GM23338 (cell line): ENCODE measurements around the gene ESRRB. TPM values are rescaled to one million over a fixed set of nuclear protein-coding genes. Genes with fewer than 3 reads are reported as not detected.

Experiments
- ATAC-seq: fragments of 200-7000 bp; cut with Tn5 transposase; 3 replicates; pipeline ENCODE4 v1.9.1; 2020
- DNase-seq: peaks from one replicate; pipeline ENCODE4 v3.0.0-alpha.2; 2015; ENCODE audit warnings: low spot score
- H2AFZ ChIP-seq: fragments of 200-600 bp; sonication (generic); 2 replicates; pipeline ENCODE4 v1.8.0; 2016; ENCODE audit warnings: antibody characterized with exemption, mild to moderate bottlenecking, moderate library complexity
- H3F3A ChIP-seq: fragments of 200-600 bp; sonication (generic); replicated peaks from 2 replicates; pipeline ENCODE4 v1.8.0; 2017; ENCODE audit warnings: antibody characterized with exemption, mixed run types, low read depth
- H3K27ac ChIP-seq: fragments of 200-600 bp; sonication (generic); 2 replicates; pipeline ENCODE4 v1.6.1; 2016; ENCODE audit warnings: low read depth
- H3K27me3 ChIP-seq: fragments of 200-600 bp; sonication (generic); 2 replicates; pipeline ENCODE4 v1.8.0; 2016; ENCODE audit warnings: mild to moderate bottlenecking, mixed run types, moderate library complexity; ENCODE audit not compliant: insufficient read depth
- H3K36me3 ChIP-seq: fragments of 200-600 bp; sonication (generic); 2 replicates; pipeline ENCODE4 v1.8.0; 2016; ENCODE audit warnings: mild to moderate bottlenecking; ENCODE audit not compliant: insufficient read depth
- H3K4me1 ChIP-seq: fragments of 200-600 bp; sonication (generic); 2 replicates; pipeline ENCODE4 v1.8.0; 2016; ENCODE audit warnings: mild to moderate bottlenecking, moderate library complexity; ENCODE audit not compliant: insufficient read depth
- H3K4me2 ChIP-seq: fragments of 200-600 bp; sonication (generic); 2 replicates; pipeline ENCODE4 v1.7.1; 2017; ENCODE audit warnings: mixed run types
- H3K4me3 ChIP-seq: fragments of 200-600 bp; sonication (generic); 2 replicates; pipeline ENCODE4 v1.6.1; 2016; ENCODE audit warnings: mixed run types
- H3K79me2 ChIP-seq: fragments of 200-600 bp; sonication (generic); replicated peaks from 2 replicates; pipeline ENCODE4 v1.8.0; 2017; ENCODE audit warnings: mild to moderate bottlenecking; ENCODE audit not compliant: insufficient read depth
- H3K9me2 ChIP-seq: fragments of 200-600 bp; sonication (generic); 2 replicates; pipeline ENCODE4 v1.8.0; 2017; ENCODE audit not compliant: insufficient read depth
- H4K20me1 ChIP-seq: fragments of 200-600 bp; sonication (generic); replicated peaks from 2 replicates; pipeline ENCODE4 v1.8.0; 2017; ENCODE audit warnings: mild to moderate bottlenecking; ENCODE audit not compliant: insufficient read depth
- H3K27ac Mint-ChIP-seq: 2 replicates; pipeline ENCODE4 v1.8.0; 2020; ENCODE audit warnings: inconsistent platforms, mild to moderate bottlenecking, moderate library complexity, mixed read lengths
- H3K27me3 Mint-ChIP-seq: 3 replicates; pipeline ENCODE4 v1.8.0; 2022; ENCODE audit warnings: low read depth, mild to moderate bottlenecking, moderate library complexity, mixed read lengths, inconsistent platforms; ENCODE audit not compliant: insufficient read depth, poor library complexity
- H3K36me3 Mint-ChIP-seq: 3 replicates; pipeline ENCODE4 v1.8.0; 2021; ENCODE audit warnings: low read depth, mild to moderate bottlenecking, inconsistent platforms, moderate library complexity, mixed read lengths
- H3K4me1 Mint-ChIP-seq: 3 replicates; pipeline ENCODE4 v1.8.0; 2020; ENCODE audit warnings: mild to moderate bottlenecking, inconsistent platforms, mixed read lengths
- H3K4me3 Mint-ChIP-seq: 3 replicates; pipeline ENCODE4 v1.8.0; 2021; ENCODE audit warnings: moderate library complexity, mild to moderate bottlenecking, inconsistent platforms, mixed read lengths
- H3K9me3 Mint-ChIP-seq: 3 replicates; pipeline ENCODE4 v1.8.0; 2020; ENCODE audit warnings: moderate library complexity, mild to moderate bottlenecking, inconsistent platforms, mixed read lengths
- CREB1 ChIP-seq: fragments of 250-450 bp; sonication (Bioruptor Pico); IDR thresholded peaks from 2 replicates; pipeline ENCODE4 v1.5.0; 2020; ENCODE audit warnings: low read depth, mild to moderate bottlenecking, moderate library complexity
- EZH2 ChIP-seq: fragments of 200-600 bp; sonication (generic); IDR thresholded peaks from one replicate; pipeline ENCODE4 v1.8.0; 2017; ENCODE audit warnings: antibody characterized with exemption, mild to moderate bottlenecking, low read depth; ENCODE audit not compliant: unreplicated experiment
- EZH2phosphoT487 ChIP-seq: fragments of 200-600 bp; sonication (generic); IDR thresholded peaks from one replicate; pipeline ENCODE4 v1.8.1; 2018; ENCODE audit warnings: antibody characterized with exemption; ENCODE audit not compliant: unreplicated experiment
- JUNB ChIP-seq: IDR thresholded peaks from one replicate; pipeline ENCODE4 v1.6.1; 2016; ENCODE audit warnings: antibody characterized with exemption; ENCODE audit not compliant: unreplicated experiment
- NANOG ChIP-seq: IDR thresholded peaks from 2 replicates; pipeline ENCODE4 v1.6.1; 2016; ENCODE audit warnings: antibody characterized with exemption, borderline replicate concordance
- POLR2AphosphoS5 ChIP-seq: IDR thresholded peaks from 2 replicates; pipeline ENCODE4 v1.6.1; 2016; ENCODE audit warnings: antibody characterized with exemption, low read depth
- STAT1 ChIP-seq: IDR thresholded peaks from one replicate; pipeline ENCODE4 v1.6.1; 2016; ENCODE audit warnings: antibody characterized with exemption; ENCODE audit not compliant: unreplicated experiment
- ZNF114 ChIP-seq: fragments of 250-450 bp; sonication (Bioruptor Pico); IDR thresholded peaks from 2 replicates; pipeline ENCODE4 v1.5.0; 2020; ENCODE audit warnings: mild to moderate bottlenecking, moderate library complexity
- ZNF331 ChIP-seq: fragments of 250-450 bp; sonication (Bioruptor Pico); IDR thresholded peaks from 2 replicates; pipeline ENCODE4 v1.5.0; 2020; ENCODE audit warnings: low read depth, mild to moderate bottlenecking, moderate library complexity
- polyA plus RNA-seq: library from polyadenylated mRNA; unstranded; fragments of >200 nt; fragmentation: Nextera tagmentation; extraction: Ambion mirVana; gene quantifications from 2 replicates; pipeline ENCODE4 v1.2.1, GENCODE V29; 2016
- total RNA-seq: library from RNA; depleted of rRNA; stranded (reverse); fragments of >200 nt; shearing (Covaris generic); gene quantifications from 2 replicates; pipeline ENCODE4 v1.2.3, GENCODE V29; 2014
- TF ChIP-seq, protein P1 (sequence below), 2 experiments: fragments of 200-600 bp in 1 of 2; sonication (generic) in 1 of 2; conservative IDR thresholded peaks; 2 replicates each; pipeline versions ENCODE4 v1.5.1 to v1.6.1; 2016 to 2017; ENCODE audit warnings: antibody characterized with exemption in 2 of 2, low read depth in 2 of 2, mild to moderate bottlenecking in 2 of 2, moderate library complexity in 1 of 2
- TF ChIP-seq, protein P2 (sequence below): fragments of 250-450 bp; sonication (Bioruptor Pico); IDR thresholded peaks from 2 replicates; pipeline ENCODE4 v1.5.0; 2020; ENCODE audit warnings: mild to moderate bottlenecking, moderate library complexity
- TF ChIP-seq, protein P3 (sequence below): IDR thresholded peaks from one replicate; pipeline ENCODE4 v1.6.1; 2018; ENCODE audit warnings: antibody characterized with exemption; ENCODE audit not compliant: unreplicated experiment
- TF ChIP-seq, protein P4 (sequence below): IDR thresholded peaks from 2 replicates; pipeline ENCODE4 v1.6.1; 2016; ENCODE audit warnings: antibody characterized with exemption

Gene ESRRB
- total and polyA plus RNA-seq, 2 experiments from 2014 or later = 0.31 to 0.52 TPM

- Histone ChIP-seq H3K4me3 (no peak overlapping the region), H3K27ac (no peak overlapping the region)
Observed at GRCh38 chr14:76337635-76338545, 38.0 kb upstream of the ESRRB start.

More at GRCh38 chr14:76337635-76338545, 38.0 kb upstream of the ESRRB start:
- H4K20me1 ChIP-seq = no peaks in the 10 kb centered on the region
- H3K27me3 ChIP-seq = no peaks in the 10 kb centered on the region
- no peaks in the 10 kb centered on the region for H3F3A ChIP-seq
- Mint-ChIP-seq H3K4me3 (no peak overlapping the region), H3K27ac (no peak overlapping the region), H3K4me1 (peaks cover 19% of the 10 kb centered on the region), H3K27me3 (peaks cover 12% of the 10 kb centered on the region), H3K36me3 (no peaks in the 10 kb centered on the region; the same call in 2 of the 3 replicates), H3K9me3 (no peaks in the 10 kb centered on the region)
- TF ChIP-seq CREB1 (CRISPR knock-in tag) = no peak
- TF ChIP-seq, protein P1, sequence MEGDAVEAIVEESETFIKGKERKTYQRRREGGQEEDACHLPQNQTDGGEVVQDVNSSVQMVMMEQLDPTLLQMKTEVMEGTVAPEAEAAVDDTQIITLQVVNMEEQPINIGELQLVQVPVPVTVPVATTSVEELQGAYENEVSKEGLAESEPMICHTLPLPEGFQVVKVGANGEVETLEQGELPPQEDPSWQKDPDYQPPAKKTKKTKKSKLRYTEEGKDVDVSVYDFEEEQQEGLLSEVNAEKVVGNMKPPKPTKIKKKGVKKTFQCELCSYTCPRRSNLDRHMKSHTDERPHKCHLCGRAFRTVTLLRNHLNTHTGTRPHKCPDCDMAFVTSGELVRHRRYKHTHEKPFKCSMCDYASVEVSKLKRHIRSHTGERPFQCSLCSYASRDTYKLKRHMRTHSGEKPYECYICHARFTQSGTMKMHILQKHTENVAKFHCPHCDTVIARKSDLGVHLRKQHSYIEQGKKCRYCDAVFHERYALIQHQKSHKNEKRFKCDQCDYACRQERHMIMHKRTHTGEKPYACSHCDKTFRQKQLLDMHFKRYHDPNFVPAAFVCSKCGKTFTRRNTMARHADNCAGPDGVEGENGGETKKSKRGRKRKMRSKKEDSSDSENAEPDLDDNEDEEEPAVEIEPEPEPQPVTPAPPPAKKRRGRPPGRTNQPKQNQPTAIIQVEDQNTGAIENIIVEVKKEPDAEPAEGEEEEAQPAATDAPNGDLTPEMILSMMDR (conservative IDR thresholded peaks at IDR 0.05; ENCODE audit: low read depth in 2 of 2) = no peak
- TF ChIP-seq, protein P2, sequence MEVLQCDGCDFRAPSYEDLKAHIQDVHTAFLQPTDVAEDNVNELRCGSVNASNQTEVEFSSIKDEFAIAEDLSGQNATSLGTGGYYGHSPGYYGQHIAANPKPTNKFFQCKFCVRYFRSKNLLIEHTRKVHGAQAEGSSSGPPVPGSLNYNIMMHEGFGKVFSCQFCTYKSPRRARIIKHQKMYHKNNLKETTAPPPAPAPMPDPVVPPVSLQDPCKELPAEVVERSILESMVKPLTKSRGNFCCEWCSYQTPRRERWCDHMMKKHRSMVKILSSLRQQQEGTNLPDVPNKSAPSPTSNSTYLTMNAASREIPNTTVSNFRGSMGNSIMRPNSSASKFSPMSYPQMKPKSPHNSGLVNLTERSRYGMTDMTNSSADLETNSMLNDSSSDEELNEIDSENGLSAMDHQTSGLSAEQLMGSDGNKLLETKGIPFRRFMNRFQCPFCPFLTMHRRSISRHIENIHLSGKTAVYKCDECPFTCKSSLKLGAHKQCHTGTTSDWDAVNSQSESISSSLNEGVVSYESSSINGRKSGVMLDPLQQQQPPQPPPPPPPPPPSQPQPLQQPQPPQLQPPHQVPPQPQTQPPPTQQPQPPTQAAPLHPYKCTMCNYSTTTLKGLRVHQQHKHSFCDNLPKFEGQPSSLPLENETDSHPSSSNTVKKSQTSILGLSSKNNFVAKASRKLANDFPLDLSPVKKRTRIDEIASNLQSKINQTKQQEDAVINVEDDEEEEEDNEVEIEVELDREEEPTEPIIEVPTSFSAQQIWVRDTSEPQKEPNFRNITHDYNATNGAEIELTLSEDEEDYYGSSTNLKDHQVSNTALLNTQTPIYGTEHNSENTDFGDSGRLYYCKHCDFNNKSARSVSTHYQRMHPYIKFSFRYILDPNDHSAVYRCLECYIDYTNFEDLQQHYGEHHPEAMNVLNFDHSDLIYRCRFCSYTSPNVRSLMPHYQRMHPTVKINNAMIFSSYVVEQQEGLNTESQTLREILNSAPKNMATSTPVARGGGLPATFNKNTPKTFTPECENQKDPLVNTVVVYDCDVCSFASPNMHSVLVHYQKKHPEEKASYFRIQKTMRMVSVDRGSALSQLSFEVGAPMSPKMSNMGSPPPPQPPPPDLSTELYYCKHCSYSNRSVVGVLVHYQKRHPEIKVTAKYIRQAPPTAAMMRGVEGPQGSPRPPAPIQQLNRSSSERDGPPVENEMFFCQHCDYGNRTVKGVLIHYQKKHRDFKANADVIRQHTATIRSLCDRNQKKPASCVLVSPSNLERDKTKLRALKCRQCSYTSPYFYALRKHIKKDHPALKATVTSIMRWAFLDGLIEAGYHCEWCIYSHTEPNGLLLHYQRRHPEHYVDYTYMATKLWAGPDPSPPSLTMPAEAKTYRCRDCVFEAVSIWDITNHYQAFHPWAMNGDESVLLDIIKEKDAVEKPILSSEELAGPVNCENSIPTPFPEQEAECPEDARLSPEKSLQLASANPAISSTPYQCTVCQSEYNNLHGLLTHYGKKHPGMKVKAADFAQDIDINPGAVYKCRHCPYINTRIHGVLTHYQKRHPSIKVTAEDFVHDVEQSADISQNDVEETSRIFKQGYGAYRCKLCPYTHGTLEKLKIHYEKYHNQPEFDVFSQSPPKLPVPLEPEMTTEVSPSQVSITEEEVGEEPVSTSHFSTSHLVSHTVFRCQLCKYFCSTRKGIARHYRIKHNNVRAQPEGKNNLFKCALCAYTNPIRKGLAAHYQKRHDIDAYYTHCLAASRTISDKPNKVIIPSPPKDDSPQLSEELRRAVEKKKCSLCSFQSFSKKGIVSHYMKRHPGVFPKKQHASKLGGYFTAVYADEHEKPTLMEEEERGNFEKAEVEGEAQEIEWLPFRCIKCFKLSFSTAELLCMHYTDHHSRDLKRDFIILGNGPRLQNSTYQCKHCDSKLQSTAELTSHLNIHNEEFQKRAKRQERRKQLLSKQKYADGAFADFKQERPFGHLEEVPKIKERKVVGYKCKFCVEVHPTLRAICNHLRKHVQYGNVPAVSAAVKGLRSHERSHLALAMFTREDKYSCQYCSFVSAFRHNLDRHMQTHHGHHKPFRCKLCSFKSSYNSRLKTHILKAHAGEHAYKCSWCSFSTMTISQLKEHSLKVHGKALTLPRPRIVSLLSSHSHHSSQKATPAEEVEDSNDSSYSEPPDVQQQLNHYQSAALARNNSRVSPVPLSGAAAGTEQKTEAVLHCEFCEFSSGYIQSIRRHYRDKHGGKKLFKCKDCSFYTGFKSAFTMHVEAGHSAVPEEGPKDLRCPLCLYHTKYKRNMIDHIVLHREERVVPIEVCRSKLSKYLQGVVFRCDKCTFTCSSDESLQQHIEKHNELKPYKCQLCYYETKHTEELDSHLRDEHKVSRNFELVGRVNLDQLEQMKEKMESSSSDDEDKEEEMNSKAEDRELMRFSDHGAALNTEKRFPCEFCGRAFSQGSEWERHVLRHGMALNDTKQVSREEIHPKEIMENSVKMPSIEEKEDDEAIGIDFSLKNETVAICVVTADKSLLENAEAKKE (CRISPR knock-in tag) = no peak
- TF ChIP-seq EZH2 = no peak
- TF ChIP-seq, protein P3, sequence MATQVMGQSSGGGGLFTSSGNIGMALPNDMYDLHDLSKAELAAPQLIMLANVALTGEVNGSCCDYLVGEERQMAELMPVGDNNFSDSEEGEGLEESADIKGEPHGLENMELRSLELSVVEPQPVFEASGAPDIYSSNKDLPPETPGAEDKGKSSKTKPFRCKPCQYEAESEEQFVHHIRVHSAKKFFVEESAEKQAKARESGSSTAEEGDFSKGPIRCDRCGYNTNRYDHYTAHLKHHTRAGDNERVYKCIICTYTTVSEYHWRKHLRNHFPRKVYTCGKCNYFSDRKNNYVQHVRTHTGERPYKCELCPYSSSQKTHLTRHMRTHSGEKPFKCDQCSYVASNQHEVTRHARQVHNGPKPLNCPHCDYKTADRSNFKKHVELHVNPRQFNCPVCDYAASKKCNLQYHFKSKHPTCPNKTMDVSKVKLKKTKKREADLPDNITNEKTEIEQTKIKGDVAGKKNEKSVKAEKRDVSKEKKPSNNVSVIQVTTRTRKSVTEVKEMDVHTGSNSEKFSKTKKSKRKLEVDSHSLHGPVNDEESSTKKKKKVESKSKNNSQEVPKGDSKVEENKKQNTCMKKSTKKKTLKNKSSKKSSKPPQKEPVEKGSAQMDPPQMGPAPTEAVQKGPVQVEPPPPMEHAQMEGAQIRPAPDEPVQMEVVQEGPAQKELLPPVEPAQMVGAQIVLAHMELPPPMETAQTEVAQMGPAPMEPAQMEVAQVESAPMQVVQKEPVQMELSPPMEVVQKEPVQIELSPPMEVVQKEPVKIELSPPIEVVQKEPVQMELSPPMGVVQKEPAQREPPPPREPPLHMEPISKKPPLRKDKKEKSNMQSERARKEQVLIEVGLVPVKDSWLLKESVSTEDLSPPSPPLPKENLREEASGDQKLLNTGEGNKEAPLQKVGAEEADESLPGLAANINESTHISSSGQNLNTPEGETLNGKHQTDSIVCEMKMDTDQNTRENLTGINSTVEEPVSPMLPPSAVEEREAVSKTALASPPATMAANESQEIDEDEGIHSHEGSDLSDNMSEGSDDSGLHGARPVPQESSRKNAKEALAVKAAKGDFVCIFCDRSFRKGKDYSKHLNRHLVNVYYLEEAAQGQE = no peak
- TF ChIP-seq ZNF331 = no peak
- TF ChIP-seq NANOG = no peak
- TF ChIP-seq EZH2phosphoT487 = no peak
- no peak for TF ChIP-seq POLR2AphosphoS5
- no peak for TF ChIP-seq ZNF114
- TF ChIP-seq, protein P4, sequence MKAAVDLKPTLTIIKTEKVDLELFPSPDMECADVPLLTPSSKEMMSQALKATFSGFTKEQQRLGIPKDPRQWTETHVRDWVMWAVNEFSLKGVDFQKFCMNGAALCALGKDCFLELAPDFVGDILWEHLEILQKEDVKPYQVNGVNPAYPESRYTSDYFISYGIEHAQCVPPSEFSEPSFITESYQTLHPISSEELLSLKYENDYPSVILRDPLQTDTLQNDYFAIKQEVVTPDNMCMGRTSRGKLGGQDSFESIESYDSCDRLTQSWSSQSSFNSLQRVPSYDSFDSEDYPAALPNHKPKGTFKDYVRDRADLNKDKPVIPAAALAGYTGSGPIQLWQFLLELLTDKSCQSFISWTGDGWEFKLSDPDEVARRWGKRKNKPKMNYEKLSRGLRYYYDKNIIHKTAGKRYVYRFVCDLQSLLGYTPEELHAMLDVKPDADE = no peak
- no peak for TF ChIP-seq STAT1
- TF ChIP-seq JUNB = no peak
- H3K36me3 ChIP-seq = no peaks in the 10 kb centered on the region
- H3K79me2 ChIP-seq = no peaks in the 10 kb centered on the region
- no peaks in the 10 kb centered on the region for H3K9me2 ChIP-seq
- DNase-seq (no peak), ATAC-seq (peak; percentile 23; the same call in 2 of the 3 replicates)
- H2AFZ ChIP-seq = peak overlapping the region; percentile 85; the same call in 1 of the 2 replicates
- peaks cover 11% of the 10 kb centered on the region; the same call in 1 of the 2 replicates for H3K4me1 ChIP-seq
- H3K4me2 ChIP-seq = no peak overlapping the region
